GM21576 (cell line): Measurements from ENCODE around the gene KCNQ1OT1.

Source experiments
- ATAC-seq: cut with Tn5 transposase; IDR thresholded peaks from one replicate; pipeline ENCODE4 v1.9.1; 2021; ENCODE audit warnings: mild to moderate bottlenecking, moderate library complexity; ENCODE audit not compliant: unreplicated experiment

Gene KCNQ1OT1

DNA sequence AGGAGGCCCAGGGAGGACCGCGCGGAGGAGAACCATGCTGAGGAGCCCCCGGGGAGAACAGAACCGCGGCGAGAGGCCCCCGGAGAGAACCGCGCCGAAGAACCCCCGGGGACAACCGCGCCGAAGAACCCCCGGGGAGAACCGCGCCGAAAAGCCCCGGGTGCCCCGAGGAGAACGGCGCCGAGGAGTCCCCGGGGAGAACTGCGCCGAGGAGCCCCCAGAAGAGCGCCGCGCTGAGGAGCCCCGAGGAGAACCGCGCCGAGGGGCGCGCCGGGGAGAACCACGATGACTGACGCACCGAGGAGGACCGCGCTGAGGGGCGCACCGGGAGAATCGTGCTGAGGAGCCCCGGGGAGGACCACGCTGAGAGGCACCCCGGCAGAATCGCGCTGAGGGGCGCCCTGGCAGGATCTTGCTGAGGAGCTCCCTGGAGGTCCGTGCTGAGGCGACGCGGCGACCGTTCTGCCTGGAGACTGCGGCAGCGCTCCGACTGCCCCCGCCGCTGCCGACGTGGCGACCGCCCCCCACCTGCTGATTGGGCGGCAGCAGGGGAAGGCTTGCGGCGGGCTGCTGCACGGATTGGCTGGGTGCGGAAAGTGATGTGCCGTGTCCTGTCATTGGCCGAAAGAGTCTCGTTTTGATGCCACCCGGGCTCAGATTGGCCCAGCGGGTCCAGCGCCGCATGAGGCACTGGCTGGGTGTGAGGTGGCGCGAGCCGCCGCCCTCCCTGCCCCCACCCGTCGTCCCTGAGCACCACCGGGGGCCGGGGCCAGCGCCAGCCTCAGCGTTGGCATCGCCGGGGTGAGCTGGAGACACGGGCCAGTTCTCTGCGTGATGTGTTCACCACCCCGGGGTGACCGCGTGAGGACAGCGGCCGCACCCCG is at the start of gene KCNQ1OT1:
KCNQ1OT1 (minus strand) TSS at position 464 of the 884 bp plus-strand sequence.
- peak; percentile 87 for ATAC-seq

DNA sequence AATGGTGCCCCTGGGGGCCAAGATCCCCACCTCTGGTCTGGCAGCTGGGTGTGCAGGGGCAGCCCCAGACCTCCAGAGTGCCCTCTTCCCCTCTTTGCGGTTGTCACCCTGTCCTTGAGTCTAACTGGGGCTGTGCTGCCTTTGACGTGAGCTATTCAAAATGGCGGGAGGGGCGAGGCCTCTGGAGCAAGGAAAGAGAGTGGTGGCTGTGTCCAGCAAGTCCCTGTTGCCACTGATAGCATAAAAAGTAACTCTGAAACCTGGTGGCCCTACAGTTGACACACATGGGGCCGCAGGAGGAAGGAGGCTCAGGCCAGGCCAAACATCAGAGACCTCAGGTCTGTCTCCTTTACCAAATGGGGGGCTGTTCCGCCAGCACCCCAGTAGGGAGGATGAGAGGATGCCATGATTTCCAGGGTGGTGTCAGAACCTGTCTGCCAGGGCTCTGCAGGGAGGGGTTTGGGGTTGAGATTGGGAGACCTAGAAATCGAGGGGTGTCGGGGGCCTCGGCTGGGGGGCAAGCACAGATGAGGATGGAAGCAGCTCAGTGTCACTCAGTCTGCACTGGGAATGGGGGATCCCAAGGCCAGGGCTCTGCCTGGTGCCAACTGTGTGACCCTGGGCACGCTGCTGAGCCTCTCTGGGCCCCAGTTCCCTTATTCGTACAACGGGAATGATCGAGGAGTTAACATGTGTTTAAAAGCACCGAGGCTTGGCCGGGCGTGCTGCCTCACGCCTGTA is 49.2 kb upstream of the KCNQ1OT1 start:
- no peak for ATAC-seq

DNA sequence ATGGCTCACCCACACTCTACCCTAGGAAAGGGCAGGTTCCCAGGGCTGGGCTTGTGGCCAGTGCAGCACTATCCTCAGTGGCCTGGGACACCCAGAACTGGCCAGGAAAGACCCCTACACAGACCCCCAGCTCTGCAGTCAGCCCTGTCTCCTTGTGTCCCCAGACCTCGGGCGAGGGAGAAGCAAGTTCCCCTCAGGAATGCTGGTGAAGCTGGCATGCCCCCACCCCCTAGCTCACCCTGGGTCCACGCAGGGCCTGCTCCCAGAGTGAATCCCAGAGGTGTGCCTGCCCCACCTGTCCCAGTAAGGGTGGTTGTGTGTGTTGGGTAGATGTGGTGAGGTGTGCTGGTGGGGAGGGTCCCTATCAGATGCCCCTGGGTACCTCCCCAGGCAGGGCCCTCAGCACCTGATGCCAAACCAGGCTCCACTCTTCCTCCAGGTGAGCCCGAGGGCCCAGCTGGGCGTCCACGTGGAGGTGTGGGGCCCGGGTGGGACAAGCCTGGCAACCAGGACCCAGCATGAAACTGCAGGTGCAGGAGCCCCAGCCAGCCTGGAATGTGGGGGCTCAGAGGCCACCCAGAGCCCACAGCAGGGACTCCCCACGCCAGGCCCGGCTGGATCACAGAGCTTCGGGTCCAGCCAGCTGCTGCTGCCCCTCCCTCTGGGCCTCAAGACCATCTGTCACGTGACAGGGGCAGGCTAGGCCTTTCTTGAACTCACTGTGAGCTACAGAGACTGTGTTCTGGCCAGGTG is 48.4 kb upstream of the KCNQ1OT1 start:
- no peak for ATAC-seq

DNA sequence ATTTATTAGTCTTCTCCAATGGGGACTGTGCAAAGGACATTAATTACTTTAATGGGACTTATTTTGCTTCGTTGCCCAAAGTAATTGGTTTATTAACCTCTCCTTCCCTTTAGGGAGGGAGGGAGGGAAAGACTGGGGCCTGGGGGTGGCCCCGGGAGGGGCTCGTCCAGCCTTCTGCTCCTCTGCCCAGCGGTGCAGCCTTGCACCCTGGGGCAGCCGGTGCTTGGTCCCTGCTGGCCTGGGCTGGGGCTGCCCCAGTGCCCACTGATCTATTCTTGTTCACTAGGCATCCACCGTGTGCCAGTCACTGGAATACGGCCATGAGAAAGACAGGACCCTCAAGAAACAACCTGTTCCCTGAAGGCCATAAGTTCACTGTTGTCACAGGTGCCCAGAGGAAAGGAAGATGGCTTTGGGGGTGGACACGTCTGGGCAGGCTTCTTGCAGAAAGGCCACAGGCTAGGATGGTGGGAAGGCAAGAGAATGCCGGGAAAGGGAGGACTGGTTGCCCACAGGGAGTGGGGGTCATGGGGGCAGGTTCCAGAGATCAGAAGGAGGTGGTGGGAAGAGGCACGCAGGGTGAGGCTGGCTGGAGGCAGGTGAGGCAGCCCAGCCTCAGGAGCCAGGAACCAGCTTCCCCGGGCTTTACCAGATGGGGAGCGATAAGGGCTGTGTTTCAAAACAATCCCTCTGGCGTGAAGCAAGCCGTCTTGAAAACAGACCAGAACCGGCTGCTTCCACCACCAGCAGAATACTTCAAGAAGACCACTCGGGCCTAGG is 47.6 kb upstream of the KCNQ1OT1 start:
- ATAC-seq = no peak

DNA sequence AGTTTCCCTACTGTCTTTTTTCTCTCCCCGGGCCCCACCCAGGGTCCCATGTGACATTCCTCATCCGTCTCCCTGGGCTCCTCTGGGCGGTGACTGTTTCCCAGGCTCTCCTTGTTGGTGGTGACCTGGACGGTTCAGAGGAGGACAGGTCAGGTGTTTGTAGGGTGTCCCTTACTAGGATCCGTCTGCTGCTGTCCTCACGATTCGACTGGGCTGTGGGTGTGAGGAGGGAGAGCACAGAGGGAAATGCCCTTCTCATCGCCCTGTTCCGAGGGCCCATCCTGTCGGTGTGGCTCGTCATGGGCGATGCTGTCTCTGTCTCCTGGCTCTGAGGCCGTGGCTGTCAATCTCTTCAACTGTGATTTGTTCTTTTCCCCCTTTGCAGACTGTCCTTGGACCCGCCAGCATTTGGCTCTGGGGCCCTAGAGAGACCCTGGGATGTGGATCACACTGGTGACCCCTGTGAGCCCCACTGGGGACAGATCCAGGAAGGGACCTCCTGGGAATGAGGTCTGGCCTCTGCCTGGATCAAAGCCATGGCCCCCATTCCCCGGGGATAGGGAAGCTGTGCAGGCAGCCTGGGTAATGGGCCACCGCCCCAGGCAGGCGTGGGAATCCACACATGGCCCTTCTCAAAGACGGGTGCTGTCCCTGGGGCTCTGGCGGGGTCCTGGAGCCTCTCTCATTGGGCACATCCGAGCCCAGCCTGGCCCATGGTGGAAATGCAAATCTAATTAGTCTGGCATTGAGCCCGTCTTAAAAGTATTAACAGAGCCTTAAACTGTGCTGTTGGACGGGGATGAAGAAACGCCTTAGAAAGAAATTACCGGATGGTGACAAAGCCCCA is 46.8 kb upstream of the KCNQ1OT1 start:
- no peak for ATAC-seq

DNA sequence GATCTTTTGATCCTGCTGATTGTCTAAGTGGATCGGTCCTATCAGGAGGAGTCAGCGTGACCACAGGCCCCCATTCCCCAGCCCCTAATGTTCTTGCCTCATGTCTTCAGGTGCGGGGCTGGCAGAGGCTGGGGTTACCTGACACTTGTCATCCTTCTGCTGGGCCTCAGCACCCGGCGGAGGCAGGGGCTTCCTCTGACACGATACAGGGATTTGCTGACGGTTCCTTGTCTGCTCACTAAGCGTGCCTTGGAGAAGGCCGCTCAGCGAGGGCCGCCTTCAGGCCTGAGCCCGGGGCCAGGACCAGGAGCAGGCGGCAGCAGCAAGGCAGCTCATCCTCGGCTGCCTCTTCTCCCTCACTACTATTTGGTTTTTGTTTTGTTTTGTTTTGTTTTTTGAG is 45.7 kb upstream of the KCNQ1OT1 start:
- no peak for ATAC-seq

DNA sequence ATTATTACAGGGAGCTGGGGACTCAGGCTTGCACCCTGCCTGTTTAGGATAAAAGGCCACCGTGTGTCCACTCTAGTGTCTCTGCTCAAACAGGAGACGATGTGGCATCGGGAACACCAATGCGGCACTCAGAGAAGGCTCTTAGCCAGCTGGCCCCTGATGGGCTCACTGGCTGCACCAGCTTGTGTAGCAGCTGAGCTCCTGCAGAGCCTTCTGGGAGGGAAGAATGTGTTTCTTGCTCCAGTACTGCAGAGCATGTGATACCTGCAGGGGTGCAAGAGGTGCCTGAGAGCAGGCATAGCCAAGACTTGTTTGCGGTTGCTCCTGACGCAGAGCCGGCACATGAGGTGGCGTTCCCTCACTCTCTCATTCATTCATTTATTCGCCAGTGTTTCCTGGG is 44.4 kb upstream of the KCNQ1OT1 start:
- no peak for ATAC-seq

DNA sequence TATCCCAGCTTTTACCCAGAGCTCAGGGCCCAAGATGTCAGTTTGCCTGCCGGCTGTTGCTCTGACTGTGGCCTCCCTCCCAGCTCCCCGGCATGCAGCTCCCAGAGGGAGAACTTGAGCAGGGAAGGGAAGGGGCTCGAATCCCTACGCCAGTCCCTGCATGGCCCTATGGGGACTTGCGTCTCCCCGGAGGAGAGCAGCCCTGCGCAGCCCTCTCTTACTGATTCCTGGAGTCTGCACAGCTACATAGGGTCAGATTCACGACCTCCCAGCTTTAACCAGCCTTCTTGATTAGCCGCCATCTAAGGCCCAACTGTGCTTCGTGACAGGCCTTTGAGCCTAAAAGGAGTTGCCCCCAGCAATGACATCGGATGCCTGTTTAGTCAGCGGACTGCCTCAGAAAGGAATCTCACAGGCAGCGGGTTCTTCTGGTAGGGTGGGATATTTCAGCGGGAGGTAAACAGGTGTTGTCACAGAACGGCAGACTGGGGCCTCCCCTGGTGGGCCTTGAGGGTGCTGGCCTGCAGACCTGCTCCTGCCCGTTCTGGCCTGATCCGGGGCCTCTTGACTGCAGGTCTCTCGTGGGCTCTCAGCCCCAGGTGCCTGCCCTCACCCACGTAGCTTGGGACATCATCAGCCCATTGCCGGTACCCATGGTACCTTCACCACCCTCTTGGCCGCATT is 43.8 kb upstream of the KCNQ1OT1 start:
- no peak for ATAC-seq

DNA sequence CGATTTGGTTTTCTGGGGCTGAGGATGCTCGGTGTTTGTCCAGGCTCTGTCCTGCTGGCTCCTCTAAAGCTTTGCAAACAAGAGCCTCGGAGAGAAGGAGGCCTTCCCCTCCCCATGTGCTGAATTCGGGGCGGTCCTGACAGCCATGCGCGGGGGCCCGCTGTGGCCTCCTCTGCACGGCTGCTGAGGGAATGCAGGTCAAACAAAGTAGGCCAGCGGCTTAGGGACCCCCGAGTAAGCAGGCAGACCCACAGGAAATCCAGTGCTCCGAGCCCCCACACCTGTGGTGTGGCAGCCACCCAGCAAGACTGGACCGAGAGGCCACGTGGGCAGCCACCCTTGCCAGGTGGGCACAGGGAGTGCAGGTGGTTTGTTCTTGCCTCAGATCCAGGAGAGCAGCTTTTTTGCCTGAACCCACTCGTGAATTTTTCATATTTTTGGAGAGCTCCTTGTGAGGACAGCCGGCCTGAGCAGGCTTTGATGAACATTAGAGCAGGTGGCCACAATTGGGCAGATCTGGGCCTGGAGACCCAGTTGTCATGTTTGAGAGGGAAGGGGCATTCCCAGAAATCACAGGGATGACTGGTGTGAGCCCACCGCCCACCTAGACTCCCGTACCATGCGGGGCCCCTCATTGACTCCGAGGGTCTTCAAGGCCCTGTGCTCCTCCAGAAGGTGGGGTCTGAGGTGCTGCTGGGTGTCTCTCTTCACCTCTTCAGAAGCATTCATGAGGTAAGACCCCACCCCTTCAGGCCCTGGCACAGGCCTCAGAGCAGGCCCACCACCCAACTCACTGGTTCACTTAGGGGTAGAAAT is 43.0 kb upstream of the KCNQ1OT1 start:
- ATAC-seq = no peak

DNA sequence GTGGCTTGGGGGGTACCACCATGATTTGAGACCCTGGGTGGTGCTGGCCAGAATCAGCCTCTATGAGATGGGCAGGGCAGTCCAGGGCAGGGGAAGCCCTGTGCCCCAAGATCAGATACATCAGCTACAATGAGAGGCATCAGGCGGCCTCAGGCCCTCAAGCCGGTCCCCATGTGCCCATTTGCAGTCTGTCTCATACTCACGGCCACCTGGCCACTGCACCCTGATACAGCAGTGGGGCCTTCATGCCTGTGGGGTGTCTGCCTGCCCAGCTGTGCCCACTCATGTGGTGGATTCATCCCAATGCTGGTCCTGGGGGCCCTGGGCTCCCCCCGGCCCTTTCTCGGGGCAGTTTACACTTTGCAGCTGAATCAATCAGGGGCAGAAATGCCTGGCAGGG is 42.4 kb upstream of the KCNQ1OT1 start:
- no peak for ATAC-seq

DNA sequence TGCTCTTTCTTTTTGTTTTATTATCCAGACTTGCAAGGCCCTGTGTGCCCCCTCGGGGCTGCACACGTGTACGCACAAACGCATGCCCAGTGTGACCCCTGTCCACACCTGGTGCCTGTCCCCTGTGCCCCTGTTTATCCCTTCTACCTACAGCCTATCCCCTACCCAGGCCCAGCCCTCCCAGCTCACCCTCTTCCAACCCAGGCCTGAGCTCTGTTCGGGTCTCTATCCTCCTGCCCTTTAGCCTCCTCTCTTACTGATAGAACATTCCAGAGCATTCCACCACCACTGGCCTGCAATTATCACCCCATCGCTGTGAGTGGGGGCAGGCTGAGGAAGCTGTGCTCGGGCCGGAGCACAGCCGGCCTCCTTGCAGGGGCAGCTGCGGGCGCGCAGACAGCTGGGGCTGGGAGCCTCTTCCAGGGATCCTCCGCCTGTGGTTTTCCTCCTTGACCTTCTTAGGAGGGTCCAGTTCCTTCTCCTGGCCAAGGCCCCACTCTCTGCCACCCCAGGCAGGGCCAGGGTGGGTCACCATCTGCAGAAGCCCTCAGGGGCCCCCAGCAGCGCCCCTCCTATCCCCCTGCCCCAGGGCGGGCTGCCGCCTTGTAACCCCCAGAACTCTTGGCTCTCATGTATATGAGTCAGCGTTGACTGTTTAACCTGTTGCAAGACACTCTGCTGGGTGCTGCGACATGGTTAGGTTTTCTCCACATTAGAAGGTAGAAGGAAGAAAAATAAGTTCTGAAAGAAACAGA is 41.8 kb upstream of the KCNQ1OT1 start:
- no peak for ATAC-seq

DNA sequence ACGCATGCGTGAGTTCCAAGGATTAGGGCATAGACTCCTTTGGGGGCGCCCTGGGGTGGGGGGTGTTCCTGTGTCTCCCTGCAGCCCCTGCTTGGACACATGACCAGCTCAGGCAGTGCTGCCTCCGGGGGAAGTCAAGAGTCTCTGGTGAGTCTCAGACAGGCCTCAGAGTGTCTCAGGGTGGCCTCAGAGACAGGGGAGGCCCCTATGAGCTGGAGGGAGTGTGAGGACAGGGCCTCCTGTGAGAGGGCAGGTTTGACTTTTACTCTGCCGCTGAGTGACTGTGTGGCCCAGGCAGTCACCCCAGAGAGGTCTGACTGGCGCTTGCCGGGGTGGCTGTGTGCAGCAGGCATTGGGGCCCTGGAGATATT is 41.2 kb upstream of the KCNQ1OT1 start:
- no peak for ATAC-seq

DNA sequence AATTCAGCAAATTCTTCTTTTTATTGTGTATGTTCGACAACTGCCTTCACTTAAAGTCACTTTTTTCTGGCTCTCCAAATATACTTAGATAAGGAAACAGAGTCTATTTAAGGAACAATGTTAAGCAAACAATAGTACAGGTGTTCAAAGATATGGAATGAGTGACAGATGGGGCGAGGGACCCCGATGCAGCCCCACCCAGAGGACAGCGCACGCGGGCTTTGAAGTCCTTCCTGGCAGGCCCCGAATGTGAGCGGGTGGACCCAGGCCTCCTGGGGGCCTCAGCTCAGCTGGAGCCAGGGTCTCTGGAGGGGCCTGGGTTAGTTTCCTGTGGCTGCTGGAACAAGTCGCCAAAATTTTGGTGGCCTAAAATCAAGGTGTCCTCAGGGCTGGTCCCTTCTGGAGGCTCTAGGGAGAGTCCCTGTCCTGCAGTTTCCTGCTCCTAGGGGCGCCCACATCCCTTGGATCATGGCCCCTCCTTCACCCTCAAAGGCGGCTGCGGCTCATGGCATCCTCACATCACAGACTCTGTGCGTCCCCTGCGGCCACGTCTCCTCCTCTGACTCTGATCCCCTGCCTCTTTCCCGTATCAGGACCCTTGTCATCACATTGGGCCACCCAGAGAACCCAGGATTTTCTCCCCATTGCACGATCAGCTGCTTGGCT is 40.6 kb upstream of the KCNQ1OT1 start:
- ATAC-seq = no peak

DNA sequence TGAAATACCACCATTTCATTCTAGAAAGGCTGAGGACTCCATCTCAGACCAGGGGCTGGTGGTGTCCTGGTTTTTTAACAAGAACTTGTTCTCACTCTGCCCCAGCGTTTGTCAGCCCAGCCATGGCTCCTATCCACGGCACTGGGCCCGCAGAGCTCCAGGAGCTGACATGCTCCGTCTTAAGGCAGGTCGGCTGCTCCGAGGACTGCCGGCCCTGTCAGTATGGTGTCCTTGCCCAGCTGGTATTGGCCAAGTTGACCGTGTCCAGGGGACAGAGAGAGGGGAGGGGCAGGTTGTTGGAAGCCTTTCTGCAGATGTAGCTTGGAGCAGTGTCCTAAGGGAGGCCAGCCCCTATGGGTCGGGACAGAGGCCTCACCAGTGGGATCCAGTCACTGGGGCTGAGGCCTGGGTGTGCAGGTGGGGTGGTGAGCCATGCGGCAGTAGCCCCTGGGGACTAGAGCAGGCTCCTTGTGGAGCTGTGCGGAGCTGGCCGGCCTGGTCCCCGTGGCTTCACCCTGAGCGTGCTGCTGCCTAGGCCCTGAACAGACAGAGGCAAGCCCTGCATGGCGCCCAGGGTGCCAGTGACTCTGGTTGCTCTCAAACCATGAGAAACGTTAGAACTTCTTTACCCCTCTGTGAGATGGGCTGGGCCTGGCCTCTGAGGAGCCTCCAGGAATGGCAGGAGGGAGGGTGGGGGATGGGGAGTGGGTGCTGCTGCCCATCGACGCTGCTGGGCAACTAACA is 39.9 kb upstream of the KCNQ1OT1 start:
- ATAC-seq = no peak

DNA sequence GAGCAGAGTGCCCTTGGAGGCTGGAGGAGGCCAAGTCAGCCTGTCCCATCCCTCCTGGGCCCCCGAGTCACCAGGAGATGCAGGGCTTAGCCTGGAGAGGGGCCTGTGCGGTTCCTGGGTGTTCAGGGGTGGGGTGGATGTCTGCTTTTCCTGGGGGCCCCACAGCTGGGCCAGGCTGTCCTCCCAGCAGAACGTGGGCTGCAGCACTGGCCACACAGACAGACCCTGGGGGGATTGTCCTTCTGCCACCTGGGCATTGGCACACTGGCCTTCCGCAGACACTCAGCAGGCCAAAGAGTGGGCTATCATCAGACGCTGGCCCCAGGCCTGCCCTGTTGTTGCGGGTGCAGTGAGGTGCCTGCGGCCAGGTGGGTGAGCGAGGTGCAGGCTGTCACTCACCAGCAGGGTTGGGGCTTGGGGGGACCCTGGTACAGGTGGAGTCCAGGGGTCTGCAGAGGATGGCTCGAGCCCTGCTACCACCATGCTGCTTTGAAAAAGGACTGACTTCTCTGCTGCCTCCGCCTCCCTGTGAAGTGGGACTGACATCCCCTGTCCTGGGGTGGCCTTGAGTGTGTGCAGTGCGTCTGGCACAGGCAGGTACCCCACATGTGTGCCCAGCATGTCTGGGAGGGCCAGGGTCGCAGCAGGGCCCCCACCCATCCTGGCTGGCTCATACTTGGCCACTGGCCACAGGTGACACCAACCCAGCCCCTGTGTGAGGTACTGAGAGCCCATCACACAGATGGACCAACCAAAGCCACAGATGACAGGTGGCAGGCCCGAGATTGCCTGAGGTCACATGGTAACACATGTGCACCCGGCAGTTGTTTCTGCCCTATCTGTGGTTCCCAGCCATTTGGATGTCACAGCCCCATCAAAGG is 39.0 kb upstream of the KCNQ1OT1 start:
- no peak for ATAC-seq

DNA sequence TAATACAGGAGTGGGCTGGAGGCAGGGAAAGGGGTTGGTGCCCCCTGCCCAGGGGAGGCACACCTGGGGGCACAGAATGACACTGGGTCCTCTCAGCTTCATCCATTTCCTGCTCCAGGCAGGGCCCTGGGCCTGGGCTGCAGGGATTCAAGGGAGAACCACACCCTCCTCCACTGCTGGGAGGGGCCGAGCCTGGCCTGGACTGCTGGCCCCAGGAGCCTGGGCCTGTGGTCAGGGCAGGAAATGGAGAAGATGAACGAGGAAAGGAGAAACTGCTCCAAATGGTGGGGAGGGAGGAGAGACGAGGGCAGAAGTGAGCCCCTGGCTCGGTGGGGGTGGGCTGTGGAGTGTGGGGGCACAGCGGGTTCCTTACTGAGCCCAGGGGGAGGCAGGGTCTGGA is 38.1 kb upstream of the KCNQ1OT1 start:
- ATAC-seq = no peak
